ENCODE measurements around the gene ADGRD1. TPM values are rescaled to one million over a fixed set of nuclear protein-coding genes. Genes with fewer than 3 reads are reported as not detected.
"Not testable (repeated sequence)": the region's sequence is repeated elsewhere in the genome, so short reads cannot be mapped to it uniquely, and the experiment has no call there.

Gene ADGRD1
- total RNA-seq, 1 donor from 2014 or later = 1.0 TPM

DNA sequence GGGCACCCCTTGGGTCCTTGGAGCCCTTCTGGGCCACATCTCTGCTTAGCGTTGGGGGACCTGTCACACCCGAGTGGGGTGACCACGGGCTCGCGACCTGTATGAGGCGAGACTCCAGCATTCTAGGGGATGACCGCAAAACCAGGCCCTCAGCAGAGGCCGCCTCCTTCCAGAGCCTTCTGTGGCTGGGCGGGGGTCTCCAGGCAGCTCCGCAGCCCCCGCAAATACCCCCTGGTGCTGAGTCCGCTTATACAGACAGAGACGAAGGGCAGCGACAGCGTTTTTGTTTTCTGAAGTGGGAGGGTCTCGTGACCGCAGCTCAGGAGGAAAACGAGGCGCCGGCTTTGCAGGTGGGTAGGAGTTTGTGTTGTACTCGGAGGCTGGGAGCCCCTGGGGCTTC lies 116.4 kb downstream of the ADGRD1 start:
- not testable (repeated sequence) for H3K4me3 Mint-ChIP-seq (ENCODE audit: unreplicated experiment); H3K27ac Mint-ChIP-seq (ENCODE audit: unreplicated experiment); DNase-seq (ENCODE audit: extremely low spot score, unreplicated experiment); H3K36me3 Mint-ChIP-seq (ENCODE audit: unreplicated experiment); H3K27me3 Mint-ChIP-seq (ENCODE audit: unreplicated experiment); H3K4me1 Mint-ChIP-seq (ENCODE audit: unreplicated experiment); H3K9me3 Mint-ChIP-seq (ENCODE audit: unreplicated experiment)

DNA sequence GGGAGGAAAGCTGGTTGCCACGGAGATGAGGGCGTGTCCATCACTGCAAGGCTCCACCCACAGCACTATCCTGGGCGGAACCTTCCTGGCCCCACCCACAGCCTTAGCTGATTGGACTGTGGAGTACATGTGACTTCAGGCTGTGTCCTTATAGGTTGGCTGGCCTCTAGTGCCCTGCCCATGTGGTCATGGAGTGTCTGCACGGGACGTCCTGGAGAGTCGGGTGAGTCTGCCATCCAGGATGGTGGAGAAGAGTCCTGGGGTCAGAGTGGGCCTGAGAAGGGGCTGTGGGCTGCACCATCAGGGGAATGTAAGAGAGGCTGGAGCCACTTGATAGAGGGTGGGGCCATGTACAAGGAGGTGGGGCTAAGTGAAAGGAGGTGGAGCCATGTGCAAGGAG lies 117.0 kb downstream of the ADGRD1 start:
- not testable (repeated sequence) for H3K27me3 Mint-ChIP-seq (ENCODE audit: unreplicated experiment); H3K4me1 Mint-ChIP-seq (ENCODE audit: unreplicated experiment); H3K4me3 Mint-ChIP-seq (ENCODE audit: unreplicated experiment); DNase-seq (ENCODE audit: extremely low spot score, unreplicated experiment); H3K9me3 Mint-ChIP-seq (ENCODE audit: unreplicated experiment); H3K36me3 Mint-ChIP-seq (ENCODE audit: unreplicated experiment); H3K27ac Mint-ChIP-seq (ENCODE audit: unreplicated experiment)

DNA sequence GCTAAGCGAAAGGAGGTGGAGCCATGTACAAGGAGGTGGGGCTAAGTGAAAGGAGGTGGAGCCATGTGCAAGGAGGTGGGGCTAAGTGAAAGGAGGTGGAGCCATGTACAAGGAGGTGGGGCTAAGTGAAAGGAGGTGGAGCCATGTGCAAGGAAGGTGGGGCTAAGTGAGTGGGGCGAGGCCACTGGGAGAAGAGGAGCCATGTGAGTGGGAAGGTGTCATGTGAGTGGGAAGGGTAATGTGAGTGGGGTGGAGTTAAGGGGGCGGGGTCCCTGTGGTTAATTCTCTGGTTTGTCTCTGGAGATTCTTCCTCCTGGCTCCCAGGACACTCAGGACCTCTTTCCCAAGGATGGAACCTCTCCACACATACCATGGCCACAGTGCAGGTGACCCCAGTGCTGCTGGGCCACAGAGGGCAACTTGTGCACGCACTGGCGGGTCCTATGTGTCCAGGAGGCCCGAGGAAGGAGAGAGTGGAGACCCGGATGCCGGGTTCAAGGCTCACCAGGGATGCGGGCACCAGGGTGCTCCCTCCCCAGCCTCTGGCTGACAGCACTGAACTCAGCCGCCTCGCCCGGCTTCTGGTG lies 117.6 kb downstream of the ADGRD1 start:
- H3K27me3 Mint-ChIP-seq (ENCODE audit: unreplicated experiment); H3K36me3 Mint-ChIP-seq (ENCODE audit: unreplicated experiment); H3K9me3 Mint-ChIP-seq (ENCODE audit: unreplicated experiment); H3K4me3 Mint-ChIP-seq (ENCODE audit: unreplicated experiment); H3K4me1 Mint-ChIP-seq (ENCODE audit: unreplicated experiment); H3K27ac Mint-ChIP-seq (ENCODE audit: unreplicated experiment): not testable (repeated sequence)
- peak; percentile 80 for DNase-seq (ENCODE audit: extremely low spot score, unreplicated experiment)

DNA sequence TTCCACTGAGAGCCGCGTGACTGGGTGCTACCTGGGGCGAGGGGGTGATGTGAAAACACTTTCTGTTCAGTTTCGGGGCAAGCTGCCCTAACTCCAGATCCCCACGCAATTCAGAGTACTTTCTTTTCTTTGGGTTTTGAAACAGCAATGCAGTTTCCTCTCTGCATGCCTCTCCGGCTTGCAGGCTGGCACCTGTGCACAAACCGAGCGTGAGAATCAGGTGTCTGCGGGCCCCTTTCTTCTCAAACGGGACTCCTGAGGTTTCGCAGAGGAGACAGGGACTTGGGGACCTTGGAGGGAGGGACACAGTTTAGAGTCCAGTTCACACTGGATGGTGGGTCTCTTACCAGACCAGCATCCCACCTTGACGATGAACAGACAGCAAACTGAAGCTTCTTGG lies 118.2 kb downstream of the ADGRD1 start:
- not testable (repeated sequence) for H3K27me3 Mint-ChIP-seq (ENCODE audit: unreplicated experiment); DNase-seq (ENCODE audit: extremely low spot score, unreplicated experiment); H3K27ac Mint-ChIP-seq (ENCODE audit: unreplicated experiment); H3K4me3 Mint-ChIP-seq (ENCODE audit: unreplicated experiment); H3K4me1 Mint-ChIP-seq (ENCODE audit: unreplicated experiment); H3K36me3 Mint-ChIP-seq (ENCODE audit: unreplicated experiment); H3K9me3 Mint-ChIP-seq (ENCODE audit: unreplicated experiment)

DNA sequence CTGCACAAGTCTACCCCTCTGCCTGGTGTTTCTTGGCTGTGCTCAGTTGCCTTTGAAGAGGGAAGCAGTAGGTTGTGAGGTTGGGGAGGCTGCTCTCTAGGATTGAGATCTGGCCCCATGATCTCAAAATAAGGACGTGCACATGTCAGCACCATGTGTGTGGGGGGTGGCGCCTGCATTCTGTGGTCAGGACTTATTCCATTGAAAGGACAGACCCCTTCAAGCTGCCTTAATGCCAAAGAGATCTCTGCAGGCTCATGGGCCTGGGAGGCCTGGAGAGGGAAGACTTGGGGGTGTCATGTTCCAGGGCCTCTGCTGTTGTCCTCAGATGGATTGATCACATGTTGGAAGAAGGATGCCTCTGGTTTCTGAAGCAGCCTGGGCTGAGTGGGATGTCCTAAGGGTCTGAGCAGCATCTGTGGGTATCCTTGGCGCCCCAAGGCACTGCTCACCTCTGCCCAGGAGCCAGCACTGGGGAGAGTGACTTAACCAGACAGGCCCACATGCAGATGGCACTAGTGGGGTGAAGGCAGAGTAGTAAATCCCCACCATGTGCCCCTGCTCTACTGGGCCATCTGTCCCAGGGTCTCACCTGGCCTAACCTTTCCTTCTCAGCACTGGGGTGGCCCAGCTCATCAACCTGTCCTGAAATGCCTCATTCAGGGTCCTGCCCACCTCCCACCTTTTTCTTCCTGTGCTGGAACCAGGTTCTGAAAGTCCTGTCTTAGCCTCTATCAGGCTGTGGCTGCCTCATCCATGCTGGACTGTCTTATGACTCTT lies 118.9 kb downstream of the ADGRD1 start:
- Mint-ChIP-seq H3K4me1 (ENCODE audit: unreplicated experiment) (no peaks in the 10 kb centered on the region), H3K9me3 (ENCODE audit: unreplicated experiment) (no peaks in the 10 kb centered on the region), H3K27ac (ENCODE audit: unreplicated experiment) (no peak overlapping the region), H3K4me3 (ENCODE audit: unreplicated experiment) (no peak overlapping the region), H3K27me3 (ENCODE audit: unreplicated experiment) (no peaks in the 10 kb centered on the region), H3K36me3 (ENCODE audit: unreplicated experiment) (no peaks in the 10 kb centered on the region)
- TF ChIP-seq, protein P1, sequence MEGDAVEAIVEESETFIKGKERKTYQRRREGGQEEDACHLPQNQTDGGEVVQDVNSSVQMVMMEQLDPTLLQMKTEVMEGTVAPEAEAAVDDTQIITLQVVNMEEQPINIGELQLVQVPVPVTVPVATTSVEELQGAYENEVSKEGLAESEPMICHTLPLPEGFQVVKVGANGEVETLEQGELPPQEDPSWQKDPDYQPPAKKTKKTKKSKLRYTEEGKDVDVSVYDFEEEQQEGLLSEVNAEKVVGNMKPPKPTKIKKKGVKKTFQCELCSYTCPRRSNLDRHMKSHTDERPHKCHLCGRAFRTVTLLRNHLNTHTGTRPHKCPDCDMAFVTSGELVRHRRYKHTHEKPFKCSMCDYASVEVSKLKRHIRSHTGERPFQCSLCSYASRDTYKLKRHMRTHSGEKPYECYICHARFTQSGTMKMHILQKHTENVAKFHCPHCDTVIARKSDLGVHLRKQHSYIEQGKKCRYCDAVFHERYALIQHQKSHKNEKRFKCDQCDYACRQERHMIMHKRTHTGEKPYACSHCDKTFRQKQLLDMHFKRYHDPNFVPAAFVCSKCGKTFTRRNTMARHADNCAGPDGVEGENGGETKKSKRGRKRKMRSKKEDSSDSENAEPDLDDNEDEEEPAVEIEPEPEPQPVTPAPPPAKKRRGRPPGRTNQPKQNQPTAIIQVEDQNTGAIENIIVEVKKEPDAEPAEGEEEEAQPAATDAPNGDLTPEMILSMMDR (IDR thresholded peaks at IDR 0.05) = no peak
- no peak for DNase-seq (ENCODE audit: extremely low spot score, unreplicated experiment)

DNA sequence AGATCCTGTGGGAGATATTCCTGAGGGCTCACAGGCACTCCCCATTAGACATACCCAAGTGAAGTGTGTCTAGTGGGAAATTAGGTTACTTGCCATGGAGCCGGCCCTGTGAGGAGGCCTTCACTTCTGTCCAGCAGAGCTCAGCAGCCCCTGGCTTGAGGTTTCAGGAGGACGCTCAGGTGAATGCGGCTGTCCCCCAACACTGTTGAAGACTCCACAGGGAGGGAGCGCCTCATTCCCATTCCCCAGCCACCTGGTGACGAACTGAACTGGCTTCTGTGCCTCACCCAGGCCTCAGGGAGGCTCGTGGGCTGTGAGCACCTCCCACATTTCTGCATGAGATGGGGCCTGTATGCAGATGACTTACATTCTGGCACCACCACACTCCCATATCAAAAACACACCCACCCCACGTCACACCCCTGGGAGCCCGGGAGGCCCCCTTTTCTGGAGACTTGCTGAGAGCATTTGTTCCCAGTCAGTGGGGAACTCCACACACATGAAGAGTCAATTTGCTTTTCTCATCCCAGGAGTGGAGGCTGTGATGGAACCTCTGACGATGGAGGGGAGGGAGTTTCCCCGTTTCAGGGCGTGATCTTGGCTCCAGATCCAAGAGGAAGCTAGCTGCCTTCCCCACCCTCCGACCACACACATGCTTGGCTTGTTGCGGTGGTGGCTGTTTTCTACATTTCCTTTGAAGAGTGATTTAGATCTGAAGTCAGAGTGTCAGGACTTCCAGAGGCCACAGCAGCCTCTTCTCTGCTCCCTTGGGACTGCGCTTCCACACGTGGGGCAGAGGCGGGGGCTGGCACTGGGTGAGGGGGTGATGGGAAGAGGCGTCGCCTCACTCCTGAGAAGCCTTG lies 120.7 kb downstream of the ADGRD1 start:
- Mint-ChIP-seq H3K4me1 (ENCODE audit: unreplicated experiment) (no peaks in the 10 kb centered on the region), H3K36me3 (ENCODE audit: unreplicated experiment) (no peaks in the 10 kb centered on the region), H3K9me3 (ENCODE audit: unreplicated experiment) (no peaks in the 10 kb centered on the region), H3K27ac (ENCODE audit: unreplicated experiment) (no peak overlapping the region), H3K27me3 (ENCODE audit: unreplicated experiment) (peaks cover 6% of the 10 kb centered on the region), H3K4me3 (ENCODE audit: unreplicated experiment) (no peak overlapping the region)
- DNase-seq (ENCODE audit: extremely low spot score, unreplicated experiment) = peak; percentile 79
- TF ChIP-seq, protein P1 (IDR thresholded peaks at IDR 0.05) = no peak

DNA sequence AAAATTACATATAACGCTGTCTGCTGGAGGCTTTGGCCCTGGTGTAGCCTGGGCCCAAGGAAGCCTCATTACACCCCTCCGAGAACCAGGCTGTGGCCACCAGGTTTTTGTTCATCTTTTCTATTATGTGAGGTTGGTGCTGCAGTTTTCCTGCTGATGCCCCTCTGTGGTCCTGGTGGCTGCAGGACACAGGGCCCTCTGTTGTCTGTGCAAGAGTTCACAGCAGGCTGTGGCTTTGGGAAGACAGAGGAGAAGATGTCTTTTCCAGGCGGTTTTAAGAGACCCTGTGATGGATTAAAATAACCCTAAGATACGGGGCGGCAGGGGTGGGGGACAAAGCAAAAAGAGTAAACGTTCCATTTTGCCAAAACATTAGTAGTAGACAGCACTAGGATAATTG lies 121.5 kb downstream of the ADGRD1 start:
- Mint-ChIP-seq H3K9me3 (ENCODE audit: unreplicated experiment) (no peaks in the 10 kb centered on the region), H3K27ac (ENCODE audit: unreplicated experiment) (no peak overlapping the region), H3K27me3 (ENCODE audit: unreplicated experiment) (peaks cover 6% of the 10 kb centered on the region), H3K36me3 (ENCODE audit: unreplicated experiment) (no peaks in the 10 kb centered on the region), H3K4me3 (ENCODE audit: unreplicated experiment) (no peak overlapping the region), H3K4me1 (ENCODE audit: unreplicated experiment) (no peaks in the 10 kb centered on the region)
- no peak for DNase-seq (ENCODE audit: extremely low spot score, unreplicated experiment)
- TF ChIP-seq, protein P1 (IDR thresholded peaks at IDR 0.05) = no peak

All from osteocyte (in vitro differentiated cells).